Activated CD4-positive, alpha-beta T cell treated with anti-CD3 and anti-CD28 coated beads for 36 hours (primary cell): ENCODE results near the gene MBL2. TPM values are rescaled to one million over a fixed set of nuclear protein-coding genes. Genes with fewer than 3 reads are reported as not detected.

ENCODE experiments used
- ATAC-seq: fragments of 200-7000 bp; cut with Tn5 transposase; one replicate; pipeline ENCODE4 v1.10.0; 2021; ENCODE audit warnings: mild to moderate bottlenecking, moderate library complexity
- CTCF ChIA-PET: fragments of 350-600 bp; sonication (Branson Sonifier 250); formaldehyde crosslinking; loops from one replicate; lab custom pipeline; 2021; ENCODE audit warnings: antibody characterized with exemption; lab: Charles Lee
- POLR2A ChIA-PET: fragments of 350-600 bp; sonication (Branson Sonifier 250); formaldehyde crosslinking; loops from one replicate; lab custom pipeline; 2021; ENCODE audit warnings: antibody characterized with exemption, inconsistent platforms; lab: Charles Lee
- DNase-seq: peaks from one replicate; pipeline ENCODE4 v3.0.0-alpha.2; 2020
- H3K27ac Mint-ChIP-seq: one replicate; pipeline ENCODE4 v1.8.0; 2021; ENCODE audit warnings: mixed read lengths
- H3K27me3 Mint-ChIP-seq: one replicate; pipeline ENCODE4 v1.8.0; 2021; ENCODE audit warnings: mixed read lengths
- H3K36me3 Mint-ChIP-seq: one replicate; pipeline ENCODE4 v1.8.0; 2021; ENCODE audit warnings: low read depth, mixed read lengths
- H3K4me1 Mint-ChIP-seq: one replicate; pipeline ENCODE4 v1.8.0; 2021; ENCODE audit warnings: mixed read lengths
- H3K4me3 Mint-ChIP-seq: one replicate; pipeline ENCODE4 v1.8.0; 2021; ENCODE audit warnings: mild to moderate bottlenecking, moderate library complexity, mixed read lengths
- H3K9me3 Mint-ChIP-seq: one replicate; pipeline ENCODE4 v1.8.0; 2021; ENCODE audit warnings: low read depth, mixed read lengths
- intact Hi-C, 2 experiments: fragments of 100-400 bp; cut with DNase I in 1 of 2; cut with micrococcal nuclease in 1 of 2; formaldehyde crosslinking; loops; one replicate each; pipeline versions ENCODE4 v1.14.2 to v1.15.1; 2022 to 2024; cut with DNase I, micrococcal nuclease
- total RNA-seq, 2 experiments: library from RNA; stranded (reverse); gene quantifications; one replicate each; pipeline ENCODE4 v1.2.3, GENCODE V29; 2021

Gene MBL2
- total RNA-seq, 2 experiments from 2014 or later = not detected

- ATAC-seq (no peak), DNase-seq (no peak)
- intact Hi-C loops = loop anchor here in 1 of 2 experiments (5.0 kb wide), 1 partner anchor 470 kb away; the partner anchor contains the start of gene DKK1
- Mint-ChIP-seq H3K4me3 (no peak overlapping the region), H3K4me1 (no peaks in the 10 kb centered on the region), H3K27me3 (peaks cover 4% of the 10 kb centered on the region), H3K36me3 (no peaks in the 10 kb centered on the region), H3K9me3 (no peaks in the 10 kb centered on the region), H3K27ac (no peak overlapping the region)
- ChIA-PET POLR2A (no interaction called here), CTCF (no interaction called here)
Measured at GRCh38 chr10:52782554-52782953, 10.0 kb upstream of the MBL2 start.

- CTCF ChIA-PET = interaction anchor here (0.7 to 2.8 kb wide), 5 partner anchors 8 to 136 kb away, joined by 3 to 19 read pairs (median 5); no protein-coding TSS in a partner anchor
- DNase-seq = no peak
- intact Hi-C loops = loop anchor here (1.0 to 5.0 kb wide), 5 partner anchors 39 to 472 kb away; partner anchors contain the start of gene DKK1 (in 1 of the 2)
- Mint-ChIP-seq H3K4me1 (no peaks in the 10 kb centered on the region), H3K27me3 (peaks cover 4% of the 10 kb centered on the region), H3K9me3 (no peaks in the 10 kb centered on the region), H3K27ac (no peak overlapping the region), H3K36me3 (no peaks in the 10 kb centered on the region), H3K4me3 (no peak overlapping the region)
- POLR2A ChIA-PET = no interaction called here
- ATAC-seq = no peak
Measured at GRCh38 chr10:52780391-52781155, 8.0 kb upstream of the MBL2 start.

GRCh38 chr10:52779541-52780390, 7.2 kb upstream of the MBL2 start:
- Mint-ChIP-seq H3K4me3 (no peak overlapping the region), H3K27me3 (peaks cover 4% of the 10 kb centered on the region), H3K36me3 (no peaks in the 10 kb centered on the region), H3K27ac (no peak overlapping the region), H3K4me1 (no peaks in the 10 kb centered on the region), H3K9me3 (no peaks in the 10 kb centered on the region)
- ChIA-PET CTCF (interaction anchor here (0.6 to 2.8 kb wide), 7 partner anchors 8 to 135 kb away, joined by 3 to 19 read pairs (median 3); no protein-coding TSS in a partner anchor), POLR2A (no interaction called here)
- ATAC-seq = peak; percentile 68
- intact Hi-C loops = loop anchor here (1.0 to 5.0 kb wide), 5 partner anchors 38 to 471 kb away; partner anchors contain the start of gene DKK1 (in 1 of the 2)
- DNase-seq = peak; percentile 74

- intact Hi-C loops = no loop called here
- H3K9me3 Mint-ChIP-seq = no peaks in the 10 kb centered on the region
- H3K4me1 Mint-ChIP-seq = no peaks in the 10 kb centered on the region
- H3K4me3 Mint-ChIP-seq = no peak overlapping the region
- H3K36me3 Mint-ChIP-seq = no peaks in the 10 kb centered on the region
- no peak for ATAC-seq
- peaks cover 4% of the 10 kb centered on the region for H3K27me3 Mint-ChIP-seq
- DNase-seq = no peak
- H3K27ac Mint-ChIP-seq = no peak overlapping the region
- POLR2A ChIA-PET = no interaction called here
- CTCF ChIA-PET = interaction anchor here (0.9 to 2.8 kb wide), 3 partner anchors 33 to 134 kb away, joined by 3 to 19 read pairs (median 4); no protein-coding TSS in a partner anchor
Measured at GRCh38 chr10:52778511-52779392, 6.2 kb upstream of the MBL2 start.

- H3K4me1 Mint-ChIP-seq = no peaks in the 10 kb centered on the region
- POLR2A ChIA-PET = no interaction called here
- no peak overlapping the region for H3K27ac Mint-ChIP-seq
- H3K36me3 Mint-ChIP-seq = no peaks in the 10 kb centered on the region
- H3K27me3 Mint-ChIP-seq = peaks cover 4% of the 10 kb centered on the region
- intact Hi-C loops = no loop called here
- no peak for ATAC-seq
- CTCF ChIA-PET = interaction anchor here (0.9 to 1.6 kb wide), 2 partner anchors 32 to 36 kb away, joined by 3 to 4 read pairs; no protein-coding TSS in a partner anchor
- no peak for DNase-seq
- no peaks in the 10 kb centered on the region for H3K9me3 Mint-ChIP-seq
- H3K4me3 Mint-ChIP-seq = no peak overlapping the region
Measured at GRCh38 chr10:52777414-52777813, 4.8 kb upstream of the MBL2 start.

GRCh38 chr10:52776471-52776903, 3.9 kb upstream of the MBL2 start:
- ATAC-seq (no peak), DNase-seq (no peak)
- H3K9me3 Mint-ChIP-seq = no peaks in the 10 kb centered on the region
- ChIA-PET POLR2A (no interaction called here), CTCF (no interaction called here)
- no peaks in the 10 kb centered on the region for H3K4me1 Mint-ChIP-seq
- H3K4me3 Mint-ChIP-seq = no peak overlapping the region
- intact Hi-C loops = no loop called here
- peaks cover 4% of the 10 kb centered on the region for H3K27me3 Mint-ChIP-seq
- H3K27ac Mint-ChIP-seq = no peak overlapping the region
- H3K36me3 Mint-ChIP-seq = no peaks in the 10 kb centered on the region

GRCh38 chr10:52775132-52775647, 2.6 kb upstream of the MBL2 start:
- ATAC-seq = no peak

GRCh38 chr10:52774600-52775106, 2.1 kb upstream of the MBL2 start:
- ChIA-PET POLR2A (no interaction called here), CTCF (no interaction called here)
- no peak for ATAC-seq
- Mint-ChIP-seq H3K36me3 (no peaks in the 10 kb centered on the region), H3K4me3 (no peak overlapping the region), H3K27ac (no peak overlapping the region), H3K9me3 (no peaks in the 10 kb centered on the region), H3K4me1 (no peaks in the 10 kb centered on the region), H3K27me3 (peaks cover 4% of the 10 kb centered on the region)
- intact Hi-C loops = no loop called here
- no peak for DNase-seq

More at GRCh38 chr10:52775132-52775647, 2.6 kb upstream of the MBL2 start:
- ChIA-PET CTCF (no interaction called here), POLR2A (no interaction called here)
- intact Hi-C loops = no loop called here
- no peak for DNase-seq
- Mint-ChIP-seq H3K4me1 (no peaks in the 10 kb centered on the region), H3K9me3 (no peaks in the 10 kb centered on the region), H3K27ac (no peak overlapping the region), H3K4me3 (no peak overlapping the region), H3K27me3 (peaks cover 4% of the 10 kb centered on the region), H3K36me3 (no peaks in the 10 kb centered on the region)

- Mint-ChIP-seq H3K27me3 (no peaks in the 10 kb centered on the region), H3K27ac (no peak overlapping the region), H3K9me3 (no peaks in the 10 kb centered on the region), H3K4me3 (no peak overlapping the region), H3K4me1 (no peaks in the 10 kb centered on the region), H3K36me3 (no peaks in the 10 kb centered on the region)
- no peak for ATAC-seq
- intact Hi-C loops = no loop called here
- ChIA-PET CTCF (no interaction called here), POLR2A (no interaction called here)
- no peak for DNase-seq
Measured at GRCh38 chr10:52774182-52774581, 1.6 kb upstream of the MBL2 start.

GRCh38 chr10:52771534-52772445, 794 bp downstream of the MBL2 start:
- CTCF ChIA-PET = interaction anchor here (0.7 kb wide), 2 partner anchors 9 to 42 kb away, joined by 3 to 4 read pairs; no protein-coding TSS in a partner anchor
- Mint-ChIP-seq H3K9me3 (no peaks in the 10 kb centered on the region), H3K27me3 (no peaks in the 10 kb centered on the region)

More at GRCh38 chr10:52771534-52772445, 794 bp downstream of the MBL2 start:
- Mint-ChIP-seq H3K4me3 (no peak overlapping the region), H3K27ac (no peak overlapping the region), H3K36me3 (no peaks in the 10 kb centered on the region), H3K4me1 (no peaks in the 10 kb centered on the region)
- POLR2A ChIA-PET = no interaction called here
- intact Hi-C loops = no loop called here
- no peak for DNase-seq
- ATAC-seq = no peak
